HG03565 (cell line): Measurements from ENCODE around the gene ABCB9.
"Not testable (repeated sequence)": the region's sequence is repeated elsewhere in the genome, so short reads cannot be mapped to it uniquely, and the experiment has no call there.

Experiments used
- ATAC-seq: cut with Tn5 transposase; IDR thresholded peaks from one replicate; pipeline ENCODE4 v1.9.1; 2021; ENCODE audit warnings: mild to moderate bottlenecking, moderate library complexity; ENCODE audit not compliant: unreplicated experiment

The ABCB9 gene

GRCh38 chr12:122965851-122966742 lies at the start of gene ABCB9:
TSS of gene ABCB9 (minus strand) at chr12:122966463. CDS start at chr12:122960235, 6,228 bp downstream.
- ATAC-seq: peak; percentile 67

- ATAC-seq: not testable (repeated sequence)
Measured at GRCh38 chr12:123014473-123014872, 48.2 kb upstream of the ABCB9 start.

- no peak for ATAC-seq
Measured at GRCh38 chr12:123013185-123014095, 47.2 kb upstream of the ABCB9 start.

GRCh38 chr12:123011701-123012100 lies 45.4 kb upstream of the ABCB9 start:
- no peak for ATAC-seq

- ATAC-seq: no peak
Measured at GRCh38 chr12:123010681-123011080, 44.4 kb upstream of the ABCB9 start.

GRCh38 chr12:123010110-123010509 lies 43.8 kb upstream of the ABCB9 start:
- no peak for ATAC-seq

GRCh38 chr12:123006977-123007376 lies 40.7 kb upstream of the ABCB9 start:
- no peak for ATAC-seq

- ATAC-seq: no peak
Measured at GRCh38 chr12:123005081-123005626, 38.9 kb upstream of the ABCB9 start.

- no peak for ATAC-seq
Measured at GRCh38 chr12:123004287-123004686, 38.0 kb upstream of the ABCB9 start.

GRCh38 chr12:123003257-123003656 lies 37.0 kb upstream of the ABCB9 start:
- ATAC-seq: no peak

GRCh38 chr12:123001464-123001863 lies 35.2 kb upstream of the ABCB9 start:
- no peak for ATAC-seq

- no peak for ATAC-seq
Measured at GRCh38 chr12:123000578-123000977, 34.3 kb upstream of the ABCB9 start.

GRCh38 chr12:122999986-123000420 lies 33.7 kb upstream of the ABCB9 start:
- ATAC-seq: no peak

- ATAC-seq: no peak
Measured at GRCh38 chr12:122999196-122999946, 33.1 kb upstream of the ABCB9 start.

- no peak for ATAC-seq
Measured at GRCh38 chr12:122998316-122998715, 32.1 kb upstream of the ABCB9 start.

- no peak for ATAC-seq
Measured at GRCh38 chr12:122997343-122998250, 31.3 kb upstream of the ABCB9 start.

- no peak for ATAC-seq
Measured at GRCh38 chr12:122996621-122997342, 30.5 kb upstream of the ABCB9 start.

GRCh38 chr12:122996188-122996601 lies 29.9 kb upstream of the ABCB9 start:
- no peak for ATAC-seq
